A673 (cell line): ENCODE results near the gene RABGAP1L.

Experiments used
- CTCF ChIP-seq: fragments of 300-800, 200-600 bp; sonication (generic); conservative IDR thresholded peaks from 2 replicates; pipeline ENCODE4 v1.5.1; 2017; ENCODE audit warnings: low read depth, mild to moderate bottlenecking, antibody characterized with exemption, low read length, moderate library complexity, mixed read lengths
- EZH2 ChIP-seq: fragments of 200-600 bp; sonication (generic); IDR thresholded peaks from 2 replicates; pipeline ENCODE4 v1.6.1; 2017; ENCODE audit warnings: borderline replicate concordance, low read depth, mild to moderate bottlenecking, mixed read lengths, antibody characterized with exemption, low read length; ENCODE audit not compliant: poor library complexity, severe bottlenecking

GRCh38 chr1:174408146-174408545 lies 248.8 kb downstream of the RABGAP1L start:
- TF ChIP-seq CTCF (no peak), EZH2 (no peak)
